ENCODE results near the gene TIMD4.

The TIMD4 gene

DNA sequence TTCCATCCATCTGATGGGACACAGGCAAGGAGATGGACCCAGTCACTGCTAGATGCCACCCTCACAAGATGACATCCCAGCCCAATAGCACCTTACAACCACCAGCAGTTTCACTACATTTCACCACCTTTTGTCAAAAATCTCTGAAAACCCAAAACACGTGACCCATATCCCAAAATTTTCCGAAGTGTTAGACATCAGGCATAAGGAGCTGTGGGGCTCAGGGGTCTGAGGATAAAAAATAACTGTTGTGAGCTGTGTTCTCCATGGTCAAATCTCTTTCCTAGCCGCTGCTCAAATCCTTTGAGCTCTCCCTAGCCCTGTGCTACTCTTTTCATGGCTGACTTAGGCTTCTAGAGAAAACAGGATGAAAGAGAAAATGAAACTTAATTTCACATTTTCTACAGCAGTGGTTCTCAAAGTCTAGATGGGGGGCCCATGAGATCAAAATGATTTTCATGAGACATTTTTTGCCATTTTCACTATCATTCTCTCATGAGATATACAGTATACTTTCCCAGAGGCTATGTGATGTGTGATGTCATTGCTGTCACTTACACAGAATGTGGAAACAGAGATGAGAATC is 40.7 kb downstream of the TIMD4 start:
- no peak for DNase-seq

DNA sequence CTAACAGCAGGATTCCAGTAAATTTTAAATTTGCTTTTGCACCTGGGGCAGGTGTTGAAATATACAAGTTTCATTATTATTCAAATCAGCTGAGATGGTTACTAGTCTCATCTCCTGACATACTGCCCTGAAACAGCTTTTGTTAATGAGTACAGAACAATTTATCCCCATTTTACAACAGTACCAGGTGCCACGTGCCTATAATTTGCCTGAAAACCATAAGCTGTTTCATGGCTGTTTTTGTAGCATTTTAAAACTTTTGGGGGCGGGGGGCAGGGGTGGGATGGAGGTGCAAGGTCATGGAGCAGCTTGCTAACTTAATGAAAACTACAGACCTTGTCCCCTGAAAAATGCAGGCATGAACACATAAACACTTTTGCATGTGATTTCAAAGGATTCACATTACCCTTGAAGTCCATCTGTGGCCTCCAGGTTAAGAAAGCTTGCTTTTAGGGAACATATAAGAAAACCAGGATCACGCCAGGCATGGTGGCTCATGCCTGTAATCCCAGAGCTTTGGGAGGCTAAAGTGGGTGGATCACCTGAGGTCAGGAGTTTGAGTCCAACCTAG is 42.1 kb downstream of the TIMD4 start:
- no peak for DNase-seq

DNA sequence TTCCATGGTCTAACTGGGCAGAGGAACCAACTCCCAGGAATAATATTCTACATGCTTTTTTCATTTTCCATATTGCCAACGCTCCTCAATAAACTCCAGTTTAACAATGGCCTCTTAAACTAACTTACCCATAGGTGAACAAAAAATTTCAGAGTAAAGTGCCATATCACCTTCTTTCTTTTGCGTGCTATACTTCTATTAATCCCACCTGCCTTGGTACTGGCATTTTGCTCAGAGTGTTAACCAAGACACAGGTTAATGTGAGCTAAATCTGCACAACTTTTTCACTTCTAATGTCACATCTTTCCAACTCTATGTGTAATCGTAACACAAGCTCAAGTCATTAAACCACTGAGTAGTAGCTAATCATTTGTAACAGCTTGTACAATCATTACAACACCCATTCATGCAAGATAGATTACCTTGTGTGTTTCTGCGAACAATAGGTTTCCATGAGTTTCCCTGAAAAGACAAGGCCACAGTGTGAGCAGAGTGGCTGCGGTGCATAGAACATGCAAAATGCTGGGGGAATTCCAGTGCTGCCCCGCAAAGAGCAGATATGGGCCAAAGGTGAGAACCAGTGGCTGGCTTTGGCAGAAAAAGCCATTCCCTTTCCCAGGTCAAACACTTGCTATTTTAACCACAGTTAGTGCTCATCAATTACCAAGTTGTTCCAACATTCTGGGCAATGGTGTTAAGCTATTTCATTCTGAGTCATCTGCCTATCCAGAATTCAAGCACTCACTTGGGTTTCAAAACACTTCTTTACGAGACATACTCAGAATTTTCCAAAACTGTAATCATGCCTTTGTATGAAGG is 42.8 kb downstream of the TIMD4 start:
- DNase-seq = no peak

DNA sequence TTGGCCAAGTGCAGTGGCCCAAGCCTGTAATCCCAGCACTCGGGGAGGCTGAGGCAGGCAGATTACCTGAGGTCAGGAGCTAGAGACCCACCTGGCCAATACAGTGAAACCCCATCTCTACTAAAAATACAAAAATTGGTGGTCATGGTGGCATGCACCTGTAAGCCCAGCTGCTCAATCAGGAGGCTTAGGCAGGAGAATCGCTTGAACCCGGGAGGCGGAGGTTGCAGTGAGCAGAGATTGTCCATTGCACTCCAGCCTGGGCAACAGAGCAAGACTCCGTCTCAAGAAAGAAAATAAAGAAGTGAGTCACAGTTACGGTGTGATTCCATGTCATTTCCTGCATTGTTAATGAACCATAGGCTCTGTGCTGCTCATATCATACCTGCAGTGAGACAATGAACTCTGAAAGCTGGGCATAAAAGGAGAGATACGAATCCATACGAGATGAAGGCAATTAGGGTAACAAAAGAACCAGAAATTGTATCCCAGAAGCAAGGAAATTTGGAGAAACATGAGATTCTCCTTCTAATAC is 44.6 kb downstream of the TIMD4 start:
- no peak for DNase-seq

DNA sequence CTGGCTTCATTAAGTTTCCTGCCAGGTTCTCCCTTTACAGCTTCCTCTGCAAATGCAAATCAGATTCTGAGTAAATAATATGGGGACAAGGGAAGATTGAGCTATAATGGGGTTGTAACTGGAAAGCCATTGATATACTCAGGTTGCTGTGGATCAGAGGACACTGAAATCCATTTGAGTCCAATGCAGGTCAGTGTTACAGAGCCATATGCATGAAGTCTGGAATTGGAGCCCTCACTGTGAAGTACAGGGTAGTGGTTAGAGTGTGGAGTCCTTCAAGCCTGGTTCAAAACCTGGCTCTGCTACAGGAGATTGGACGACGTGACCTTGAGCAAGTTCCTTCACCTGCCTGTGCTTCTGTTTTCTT is 48.7 kb downstream of the TIMD4 start:
- DNase-seq = no peak

DNA sequence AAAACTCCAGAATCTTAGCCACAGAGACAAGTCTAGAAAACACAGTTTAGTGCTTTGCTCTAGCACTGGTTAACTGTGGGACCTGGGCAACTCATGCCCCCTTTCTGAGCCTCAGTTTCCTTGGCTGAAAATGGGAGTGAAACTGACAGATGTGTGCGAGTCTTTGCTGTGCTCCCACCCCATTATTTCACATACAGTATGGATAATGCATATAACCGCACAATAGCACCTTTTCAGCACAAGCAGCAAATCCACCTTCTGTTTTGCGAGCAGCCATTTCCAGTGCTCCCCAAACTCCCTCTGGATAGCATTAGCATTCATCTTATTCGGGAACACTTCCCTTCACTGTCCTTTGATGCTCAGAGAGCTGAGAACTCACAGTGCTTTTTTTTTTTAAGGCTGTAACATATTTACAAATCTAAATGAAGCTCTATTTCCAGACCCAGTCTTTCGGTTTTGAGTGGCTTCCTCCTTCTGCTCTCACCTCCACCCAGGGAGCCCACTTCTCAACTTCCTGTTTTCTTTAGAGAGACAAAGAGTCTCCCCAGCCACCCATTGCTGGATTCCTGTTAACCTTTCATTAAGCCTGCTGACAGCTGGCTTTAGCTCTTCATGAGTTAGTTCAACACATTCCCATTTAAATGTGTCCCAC is 49.2 kb downstream of the TIMD4 start:
- DNase-seq = no peak

DNA sequence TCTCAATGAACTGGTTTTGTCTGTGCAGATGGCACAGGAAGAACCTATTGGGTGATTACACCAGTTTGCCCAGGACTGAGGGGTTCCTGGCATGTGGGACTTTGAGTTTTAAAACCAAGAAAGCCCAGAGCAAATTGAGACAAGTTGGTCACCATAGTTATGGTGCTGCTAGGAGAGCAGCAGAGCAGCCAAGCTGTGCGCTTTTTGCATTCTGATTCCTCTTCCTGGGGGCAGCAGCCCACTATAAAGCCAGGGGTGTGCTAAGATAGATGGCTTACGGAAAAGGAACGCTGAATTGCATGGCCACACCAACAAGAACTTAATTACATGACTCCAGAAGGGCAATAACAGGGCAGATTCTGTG is 49.7 kb downstream of the TIMD4 start:
- no peak for DNase-seq

DNA sequence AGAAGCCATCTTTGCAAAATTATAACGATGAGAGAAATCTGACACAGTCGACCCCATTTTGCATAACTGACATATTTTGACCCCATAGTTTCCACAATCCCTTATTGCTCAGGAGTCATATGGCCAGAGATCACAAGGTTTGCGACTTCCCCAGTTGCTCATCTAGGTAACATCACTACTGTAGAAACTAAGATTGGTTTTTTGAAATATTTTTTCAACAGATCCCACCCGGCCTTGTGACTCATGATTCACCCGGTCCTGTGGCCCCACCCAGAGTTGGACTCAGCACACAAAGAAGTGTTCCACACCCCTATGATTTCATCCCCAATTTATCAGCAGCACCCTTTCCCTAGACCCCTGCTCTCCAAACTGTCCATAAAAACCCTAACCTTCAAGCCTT is 50.2 kb downstream of the TIMD4 start:
- no peak for DNase-seq

DNA sequence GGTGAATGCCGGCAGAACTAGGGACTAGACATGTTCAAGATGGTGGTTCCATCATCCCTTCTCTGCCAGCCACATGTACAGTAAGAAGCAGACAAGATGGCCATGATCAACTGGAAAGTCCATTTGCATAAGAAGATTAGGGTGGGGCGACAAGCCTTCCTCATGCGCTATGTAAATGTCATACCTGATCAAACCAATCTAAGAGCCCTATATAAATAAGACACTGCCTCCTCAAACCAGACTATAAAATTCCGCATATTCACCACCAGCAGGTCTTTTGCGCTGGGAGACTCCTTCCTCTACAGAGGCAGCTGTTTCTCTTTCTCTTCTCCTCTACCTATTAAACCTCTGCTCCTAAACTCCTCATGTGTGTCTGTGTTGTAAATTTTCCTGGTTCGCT is 53.8 kb downstream of the TIMD4 start:
- no peak for DNase-seq

DNA sequence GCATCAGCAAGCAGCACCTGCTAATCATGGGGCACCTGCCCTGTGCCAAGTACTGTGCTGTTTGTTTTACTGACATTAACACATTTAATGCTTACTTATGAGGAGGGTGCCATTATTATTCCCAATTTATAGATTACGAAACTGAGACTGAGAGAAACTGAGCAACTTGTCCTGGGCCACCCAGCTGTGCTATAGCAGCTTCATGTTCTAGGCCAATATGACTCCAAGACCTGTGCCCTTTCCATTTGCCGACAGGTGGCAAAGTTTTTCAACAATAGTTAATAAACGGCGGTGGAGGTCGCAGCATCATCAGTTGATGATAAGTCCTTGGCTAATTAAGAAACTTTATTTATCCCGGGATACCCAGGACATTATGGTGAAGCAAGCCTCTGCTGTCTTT is 55.4 kb downstream of the TIMD4 start:
- DNase-seq = no peak

DNA sequence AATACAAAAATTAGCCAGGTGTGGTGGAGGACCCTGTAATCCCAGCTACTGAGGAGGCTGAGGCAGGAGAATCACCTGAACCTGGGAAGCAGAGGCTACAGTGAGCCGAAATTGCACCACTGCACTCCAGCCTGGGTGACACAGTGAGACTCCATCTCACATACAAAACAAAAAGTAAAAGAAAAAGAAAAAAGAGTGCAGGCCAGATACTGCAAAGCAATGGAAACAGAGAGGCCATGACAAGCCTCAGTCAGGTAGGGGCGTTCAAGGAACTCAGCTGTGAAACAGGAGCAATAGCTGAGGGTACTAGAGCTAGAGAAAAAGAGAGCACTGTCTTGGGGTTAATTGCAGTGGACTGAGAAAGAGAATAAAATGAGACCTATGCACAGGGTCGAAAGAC is 56.2 kb downstream of the TIMD4 start:
- DNase-seq = no peak

DNA sequence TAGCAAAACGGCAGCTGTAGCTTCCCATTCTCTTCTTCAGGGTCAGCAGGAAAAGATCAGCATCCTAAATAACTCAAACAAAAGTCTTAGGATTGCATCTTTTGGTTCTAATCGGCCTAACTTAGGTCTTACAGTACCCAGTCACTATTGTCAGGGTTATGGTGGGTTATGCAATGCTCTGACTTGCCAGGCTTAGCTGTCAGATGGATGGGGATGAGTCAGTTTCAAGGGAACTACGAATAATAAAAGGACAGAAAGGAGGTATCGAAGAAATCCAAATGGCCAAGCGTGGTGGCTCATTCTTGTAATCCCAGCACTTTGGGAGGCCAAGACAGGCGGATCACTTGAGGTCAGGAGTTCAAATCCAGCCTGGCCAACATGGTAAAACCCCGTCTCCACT is 66.5 kb downstream of the TIMD4 start:
- DNase-seq = no peak

DNA sequence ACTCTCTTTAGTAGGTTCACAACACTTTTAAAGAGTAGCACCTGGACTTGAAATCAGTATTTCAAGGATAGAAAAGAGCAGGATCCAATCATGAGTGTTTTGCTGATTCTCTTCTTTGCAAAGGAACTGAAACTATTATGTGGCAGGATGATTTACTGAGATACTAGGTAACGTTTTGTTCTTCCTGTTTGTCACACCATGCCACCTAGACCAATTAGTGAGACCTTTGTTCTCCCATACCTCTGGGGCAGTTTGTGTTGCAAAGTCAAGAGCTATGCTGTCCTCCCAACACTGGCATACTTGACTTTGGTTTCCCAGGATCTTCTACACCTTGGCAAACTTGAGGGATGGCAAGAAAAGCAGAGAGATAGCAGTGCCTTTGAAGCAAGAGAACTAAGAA is 69.5 kb downstream of the TIMD4 start:
- DNase-seq = no peak

DNA sequence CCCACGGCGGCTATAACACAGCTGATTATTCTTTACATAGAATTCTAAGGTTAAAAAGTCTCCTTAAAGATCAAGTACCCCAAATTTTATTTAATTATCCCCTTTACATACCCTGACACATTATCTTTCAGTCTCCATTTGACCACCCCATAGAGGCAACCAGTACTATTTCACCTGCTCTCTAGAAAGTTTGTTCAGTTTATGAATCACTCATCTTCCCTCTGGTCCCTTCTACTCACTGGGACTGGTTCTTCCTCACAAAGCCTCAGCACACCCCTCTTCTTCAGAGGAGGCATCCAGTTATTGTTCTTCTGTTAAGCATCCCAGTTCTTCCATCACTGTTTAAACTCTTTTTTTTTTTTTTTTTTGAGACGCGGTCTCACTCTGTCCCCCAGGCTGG is 70.2 kb downstream of the TIMD4 start:
- DNase-seq = no peak

DNA sequence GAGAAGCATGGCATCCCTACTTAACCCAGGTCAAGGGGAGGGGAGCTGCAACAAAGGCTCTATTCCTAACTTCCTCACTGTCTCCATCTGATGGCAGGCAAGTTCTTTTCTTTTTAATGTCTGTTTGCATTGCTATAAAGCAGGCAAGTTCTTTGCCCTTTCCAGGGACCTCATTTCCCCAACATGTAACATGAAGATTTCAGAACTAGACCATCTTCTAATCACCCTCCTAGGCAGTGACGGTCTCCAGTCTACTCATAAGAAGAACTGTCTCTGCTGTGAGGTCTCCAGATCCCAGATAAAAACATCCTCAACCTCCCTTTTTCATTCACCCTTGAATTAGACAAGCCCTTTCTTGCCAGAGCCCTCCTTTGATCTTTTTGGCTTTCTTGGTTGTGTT is 70.8 kb downstream of the TIMD4 start:
- DNase-seq = no peak

DNA sequence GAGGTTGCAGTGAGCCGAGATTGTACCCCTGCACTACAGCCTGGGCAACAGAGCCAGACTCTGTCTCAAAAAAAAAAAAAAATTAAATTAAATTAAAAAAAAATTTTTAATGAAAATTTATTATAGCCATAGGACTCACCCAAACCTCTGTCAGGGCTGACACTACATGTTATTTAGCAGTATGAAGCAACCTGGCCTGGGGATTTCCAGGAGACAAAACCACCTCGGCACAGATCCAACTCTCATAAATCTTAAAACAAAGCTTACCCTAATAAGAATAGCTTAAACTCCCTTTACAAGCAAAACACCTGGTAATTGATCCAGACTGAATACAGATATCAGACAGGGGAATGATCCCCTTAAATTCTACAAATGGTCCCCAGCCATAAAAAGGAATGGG is 74.5 kb downstream of the TIMD4 start:
- DNase-seq = no peak

DNA sequence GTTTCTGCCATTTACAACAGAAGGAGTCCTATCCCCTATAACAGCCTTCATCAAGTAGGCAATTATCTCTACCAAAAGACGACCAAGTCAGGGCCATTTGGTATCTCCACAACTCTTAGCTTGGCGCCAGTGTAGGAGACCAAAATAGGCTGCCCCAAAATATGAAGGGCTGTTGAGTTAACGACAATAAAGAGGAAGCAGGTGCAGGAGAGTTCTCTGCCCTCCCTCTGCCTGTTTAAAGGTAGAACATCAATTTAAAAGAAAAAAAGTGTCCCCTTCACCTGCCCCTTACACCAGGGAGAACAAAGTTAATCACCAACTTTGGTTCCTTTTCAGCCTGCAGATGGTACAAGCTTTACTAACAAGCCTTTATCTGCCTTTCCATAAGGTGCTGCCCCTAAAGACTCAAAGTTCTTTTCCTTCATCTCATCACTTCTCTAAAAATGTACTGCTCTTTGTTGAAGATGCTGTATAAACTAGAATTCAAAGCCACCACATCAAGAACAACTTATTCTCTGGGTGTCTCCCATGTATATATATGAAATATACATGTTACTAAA is 79.6 kb downstream of the TIMD4 start:
- no peak for DNase-seq

DNA sequence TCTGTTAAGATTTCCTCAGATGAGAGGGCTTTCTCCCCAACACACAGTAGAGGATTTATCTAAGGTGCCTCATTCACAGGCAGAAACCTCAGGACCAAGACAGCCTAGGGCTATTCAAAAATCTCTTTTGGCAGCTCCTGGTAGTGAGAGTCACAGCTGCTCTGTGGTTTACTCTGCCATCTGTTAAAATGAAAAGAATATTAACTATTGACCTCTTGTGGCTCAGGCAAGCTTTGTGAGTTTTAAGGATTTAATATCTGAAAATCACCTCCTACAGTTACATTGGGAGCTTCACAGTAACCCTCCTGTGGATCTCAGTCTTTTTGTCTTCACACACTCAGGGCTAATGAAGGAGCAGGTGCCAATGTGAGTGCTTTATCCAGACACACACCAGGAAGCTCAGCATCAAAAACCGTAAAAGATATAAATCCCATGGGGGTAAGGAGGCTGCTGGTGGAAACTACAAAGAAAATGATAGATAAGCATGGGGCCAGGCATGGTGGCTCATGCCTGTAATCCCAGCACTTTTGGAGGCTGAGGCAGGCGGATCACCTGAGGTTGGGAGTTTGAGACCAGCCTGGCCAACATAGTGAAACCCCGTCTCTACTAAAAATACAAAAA is 83.3 kb downstream of the TIMD4 start:
- no peak for DNase-seq

DNA sequence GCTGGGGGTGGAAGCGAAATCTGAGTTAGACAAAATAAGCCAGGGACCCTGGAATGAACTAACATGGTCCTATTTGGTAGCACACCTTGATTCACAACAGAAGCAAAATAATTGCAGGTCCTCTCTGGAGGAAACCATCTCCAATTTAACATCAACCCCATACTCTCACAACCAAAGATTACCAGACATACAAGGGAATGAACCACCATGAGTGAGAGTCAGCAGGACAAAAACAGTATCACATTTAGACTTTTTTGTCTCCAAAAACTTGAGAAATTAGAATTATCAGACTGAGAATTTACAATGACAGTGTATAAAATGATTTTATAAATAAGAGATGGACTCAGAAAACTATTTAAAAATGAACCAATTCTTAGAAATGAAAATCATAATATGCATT is 91.8 kb downstream of the TIMD4 start:
- no peak for DNase-seq

DNA sequence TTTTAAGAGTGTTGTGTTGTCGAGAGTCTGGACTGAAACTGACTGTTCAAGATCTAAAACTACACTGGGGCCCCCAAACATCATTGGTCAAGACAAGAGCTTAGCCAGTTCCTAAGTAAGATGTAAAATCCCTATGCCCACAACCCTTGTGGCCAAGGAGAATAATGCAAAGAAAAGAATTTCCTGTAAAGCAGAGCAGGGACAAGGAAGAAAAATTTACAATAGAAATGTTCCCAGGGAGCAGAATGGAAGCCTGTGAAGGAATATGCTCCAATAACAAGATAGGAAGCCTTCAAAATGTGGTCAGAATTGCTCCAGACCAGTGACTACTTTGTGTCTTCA is 92.6 kb downstream of the TIMD4 start:
- no peak for DNase-seq
